Esophagus squamous epithelium (tissue), 5 donors: ENCODE data around the gene KLRG1. TPM values are rescaled to one million over a fixed set of nuclear protein-coding genes. Genes with fewer than 3 reads are reported as not detected.

Experiments
- DNase-seq: peaks from one replicate; lab custom pipeline; 2025; lab: John Stamatoyannopoulos, UW
- H3K27ac ChIP-seq, 4 donors: fragments of 200-600 bp; sonication (generic); one replicate each; pipeline ENCODE4 v1.5.1; 2016 to 2019; ENCODE audit warnings: mild to moderate bottlenecking in 1 of 4
- H3K27me3 ChIP-seq, 4 donors: fragments of 200-600 bp; sonication (generic); 1 replicate in 3 of 4; 2 replicates in 1 of 4; pipeline versions ENCODE4 v1.5.1 to v1.6.0; 2017 to 2021; ENCODE audit warnings: antibody characterized with exemption in 1 of 4
- H3K36me3 ChIP-seq, 3 donors: fragments of 200-600 bp; sonication (generic); one replicate each; pipeline ENCODE4 v1.5.1; 2016 to 2019
- H3K4me1 ChIP-seq, 3 donors: fragments of 200-600 bp; sonication (generic); one replicate each; pipeline ENCODE4 v1.5.1; 2017 to 2019
- H3K4me3 ChIP-seq, 4 donors: fragments of 200-600 bp; sonication (generic); 1 replicate in 3 of 4; 2 replicates in 1 of 4; pipeline ENCODE4 v1.5.1; 2016 to 2019; ENCODE audit warnings: mild to moderate bottlenecking in 2 of 4, moderate library complexity in 1 of 4
- H3K9me3 ChIP-seq, 3 donors: fragments of 200-600 bp; sonication (generic); one replicate each; pipeline ENCODE4 v1.5.1; 2016 to 2019
- CTCF ChIP-seq, 6 experiments: fragments of 450-650 bp in 4 of 6; fragments of 200-600 bp in 2 of 6; sonication (generic) in 2 of 6; IDR thresholded peaks; one replicate each; pipeline ENCODE4 v1.5.1; 2016 to 2019; ENCODE audit warnings: antibody characterized with exemption in 6 of 6, mild to moderate bottlenecking in 4 of 6, moderate library complexity in 4 of 6
- POLR2A ChIP-seq, 4 donors: fragments of 450-650 bp; IDR thresholded peaks; one replicate each; pipeline ENCODE4 v1.6.1; 2017; ENCODE audit warnings: antibody characterized with exemption in 4 of 4, mild to moderate bottlenecking in 4 of 4, moderate library complexity in 3 of 4
- WGBS, 2 donors: methylation state at CpG; one replicate each; pipeline ENCODE4 v1.1.5; 2018; 5-methylcytosine and 5-hydroxymethylcytosine counted together
- intact Hi-C: fragments of 100-400 bp; cut with DNase I; formaldehyde crosslinking; loops from one replicate; pipeline ENCODE4 v1.15.0; 2022
- total RNA-seq, 4 donors: library from RNA; depleted of rRNA; stranded (reverse); fragments of >200 nt; gene quantifications; one replicate each; pipeline ENCODE4 v1.1.0, GENCODE V29; 2016
- donor health status: DM: yes; HTN: yes; CAD: no.

KLRG1 gene
- total RNA-seq, 4 donors from 2014 or later: 0.48 to 2.7 (median 0.75) TPM

GRCh38 chr12:9049520-9050133 is 60.3 kb downstream of the KLRG1 start:
- no peaks in the 10 kb centered on the region for H3K9me3 ChIP-seq
- 15 to 23% methylated on average over 6 of the region's 6 CpGs for WGBS, 2 donors

GRCh38 chr12:9050521-9051157 is 61.3 kb downstream of the KLRG1 start:
- Histone ChIP-seq H3K9me3 (no peaks in the 10 kb centered on the region), H3K4me1 (no peaks in the 10 kb centered on the region), H3K4me3 (no peak overlapping the region), H3K27me3 (peaks cover 0 to 5% (median 0%) of the 10 kb centered on the region in 4 donors), H3K36me3 (no peaks in the 10 kb centered on the region), H3K27ac (no peak overlapping the region)
- 78 to 88% methylated on average over 4 to 5 of the region's 15 CpGs for WGBS, 2 donors
- DNase-seq: no peak
- TF ChIP-seq POLR2A (IDR thresholded peaks at IDR 0.05) (no peak), CTCF (IDR thresholded peaks at IDR 0.05) (no peak)
- intact Hi-C loops: no loop called here

More at GRCh38 chr12:9049520-9050133, 60.3 kb downstream of the KLRG1 start:
- Histone ChIP-seq H3K27me3 (peaks cover 0 to 5% (median 0%) of the 10 kb centered on the region in 4 donors), H3K4me3 (no peak overlapping the region), H3K36me3 (no peaks in the 10 kb centered on the region), H3K4me1 (no peaks in the 10 kb centered on the region), H3K27ac (no peak overlapping the region)
- TF ChIP-seq CTCF (IDR thresholded peaks at IDR 0.05) (peak in 5 of 6 experiments; percentile 29 to 63 (median 50)), POLR2A (IDR thresholded peaks at IDR 0.05) (no peak)
- intact Hi-C loops: loop anchor here (10.0 kb wide), 1 partner anchor 365 kb away; no protein-coding TSS in a partner anchor
- DNase-seq: no peak

- H3K9me3 ChIP-seq: no peaks in the 10 kb centered on the region
- no peaks in the 10 kb centered on the region for H3K36me3 ChIP-seq
- no peak for TF ChIP-seq POLR2A (IDR thresholded peaks at IDR 0.05)
- no peak for TF ChIP-seq CTCF (IDR thresholded peaks at IDR 0.05)
- H3K27me3 ChIP-seq: peaks cover 0 to 5% (median 0%) of the 10 kb centered on the region in 4 donors
- no peaks in the 10 kb centered on the region for H3K4me1 ChIP-seq
- 47 to 63% methylated on average over 1 to 2 of the region's 6 CpGs for WGBS, 2 donors
- H3K4me3 ChIP-seq: no peak overlapping the region
- no peak for DNase-seq
- intact Hi-C loops: no loop called here
- no peak overlapping the region for H3K27ac ChIP-seq
Measured at GRCh38 chr12:9051158-9051550, 61.8 kb downstream of the KLRG1 start.

- DNase-seq: no peak
- peaks cover 0 to 5% (median 0%) of the 10 kb centered on the region in 4 donors for H3K27me3 ChIP-seq
- no peaks in the 10 kb centered on the region for H3K4me1 ChIP-seq
- no peaks in the 10 kb centered on the region for H3K36me3 ChIP-seq
- intact Hi-C loops: no loop called here
- TF ChIP-seq POLR2A (IDR thresholded peaks at IDR 0.05) (no peak), CTCF (IDR thresholded peaks at IDR 0.05) (no peak)
- H3K27ac ChIP-seq: no peak overlapping the region
- no peak overlapping the region for H3K4me3 ChIP-seq
- H3K9me3 ChIP-seq: no peaks in the 10 kb centered on the region
- WGBS, 2 donors: 58 to 67% methylated on average over 1 of the region's 1 CpG
Measured at GRCh38 chr12:9052610-9053009, 63.3 kb downstream of the KLRG1 start.

Other genes with a start within 250 kb of the KLRG1 start
- 1,000 to 10,000 TPM in 1 of 4 donors, 100 to 1,000 TPM in 3; 419 to 1,497 (median 509) TPM for gene A2ML1, start 166.9 kb upstream of the KLRG1 start, total RNA-seq
- 10 to 100 TPM; 10.1 to 21.7 (median 18.6) TPM for gene PHC1, start 75.0 kb upstream of the KLRG1 start, total RNA-seq
- 100 to 1,000 TPM in 2 of 4 donors, 10 to 100 TPM in 2; 60.1 to 120 (median 108) TPM for gene M6PR, start 39.9 kb upstream of the KLRG1 start, total RNA-seq
- gene A2M, start 126.4 kb downstream of the KLRG1 start, total RNA-seq: 100 to 1,000 TPM in 2 of 4 donors, 10 to 100 TPM in 2; 14.7 to 467 (median 92.4) TPM
- not detected for gene PZP, start 218.8 kb downstream of the KLRG1 start, total RNA-seq